K562 (cell line): ENCODE data around the gene NUP35. TPM values are rescaled to one million over a fixed set of nuclear protein-coding genes. Genes with fewer than 3 reads are reported as not detected.
A peak's percentile ranks its signal among the peaks of the same experiment; 100 is the strongest.

Source experiments
- BRF1 ChIP-seq: IDR thresholded peaks from 3 replicates; pipeline ENCODE4 v1.6.1; 2011; ENCODE audit warnings: borderline replicate concordance, mild to moderate bottlenecking; ENCODE audit not compliant: insufficient read length; ENCODE audit errors: extremely low read depth
- ETV1 ChIP-seq: fragments of 450-650 bp; conservative IDR thresholded peaks from 2 replicates; pipeline ENCODE4 v1.6.1; 2016; ENCODE audit warnings: missing genetic modification characterization, control low read depth, low read depth, missing compliant biosample characterization
- FOSL1 ChIP-seq: fragments of 200-800 bp; sonication (Bioruptor generic); conservative IDR thresholded peaks from 2 replicates; pipeline ENCODE4 v1.6.1; 2016; ENCODE audit warnings: missing genetic modification characterization, missing compliant biosample characterization
- FOXO4 ChIP-seq: fragments of 450-650 bp; formaldehyde crosslinking; IDR thresholded peaks from 2 replicates; pipeline ENCODE4 v1.4.0; 2020; ENCODE audit warnings: mild to moderate bottlenecking, moderate library complexity
- JUND ChIP-seq, 2 experiments: IDR thresholded peaks; 2 replicates in 1 of 2; 3 replicates in 1 of 2; pipeline ENCODE4 v1.6.1; 2011; ENCODE audit warnings: borderline replicate concordance in 2 of 2, low read depth in 2 of 2, low read length in 2 of 2, improper control_type of control experiment in 1 of 2, missing biosample characterization in 1 of 2, missing genetic modification characterization in 1 of 2, missing genetic modification reagents in 1 of 2
- NRF1 ChIP-seq, 2 experiments: fragments of 450-650 bp; IDR thresholded peaks in 1 of 2; conservative IDR thresholded peaks in 1 of 2; 2 replicates each; pipeline ENCODE4 v1.6.1; 2014; ENCODE audit warnings: mild to moderate bottlenecking in 2 of 2
- TAL1 ChIP-seq: fragments of 450-650 bp; IDR thresholded peaks from 2 replicates; pipeline ENCODE4 v1.6.1; 2016; ENCODE audit warnings: mild to moderate bottlenecking
- TCF15 ChIP-seq: fragments of 250-450 bp; sonication (Bioruptor Pico); IDR thresholded peaks from 2 replicates; pipeline ENCODE4 v1.8.0; 2022; ENCODE audit warnings: moderate library complexity, mild to moderate bottlenecking, inconsistent platforms
- ZNF184 ChIP-seq: sonication (generic); formaldehyde crosslinking; IDR thresholded peaks from 2 replicates; pipeline ENCODE4 v1.5.0; 2020; ENCODE audit warnings: missing genetic modification reagents
- ZNF449 ChIP-seq: fragments of 250-450 bp; sonication (Bioruptor Pico); IDR thresholded peaks from 2 replicates; pipeline ENCODE4 v1.8.0; 2022; ENCODE audit warnings: moderate library complexity, mild to moderate bottlenecking, inconsistent platforms
- ZNF75A ChIP-seq: fragments of 450-650 bp; formaldehyde crosslinking; IDR thresholded peaks from 2 replicates; pipeline ENCODE4 v1.4.0; 2020; ENCODE audit warnings: mild to moderate bottlenecking
- polyA plus RNA-seq, 8 experiments: library from polyadenylated mRNA; depleted of rRNA in 4 of 8; stranded (reverse) in 5 of 8; unstranded in 3 of 8; fragments of >200 nt; fragmentation: Nextera tagmentation in 2 of 8; fragmentation: Illumina TruSeq in 1 of 8; extraction: Ambion mirVana in 2 of 8; extraction: Trizol in 1 of 8; gene quantifications; 2 replicates each; pipeline versions ENCODE4 v1.2.1 to v1.2.3, GENCODE V29; 2011 to 2014; ENCODE audit warnings: inconsistent platforms in 1 of 8, missing spikeins in 1 of 8
- total RNA-seq, 7 experiments: library from RNA; depleted of rRNA in 6 of 7; stranded (reverse); fragments of >200 nt in 6 of 7; fragmentation: Illumina TruSeq in 2 of 7; extraction: Trizol in 2 of 7; gene quantifications; 2 replicates each; pipeline versions ENCODE4 v1.2.1 to v1.2.3, GENCODE V29; 2011 to 2021; ENCODE audit warnings: low replicate concordance in 1 of 7

NUP35 gene
- total and polyA plus RNA-seq, 9 of the 15 experiments (the other 6 are each of a cell fraction or from before 2014, with no cell fraction given), result 24.5 to 78.2 (median 51.1) TPM

GRCh38 chr2:183079139-183079775 lies 45.0 kb upstream of the NUP35 start (continued):
- TF ChIP-seq ZNF184 (CRISPR knock-in tag), result no peak
- TF ChIP-seq FOXO4 (CRISPR knock-in tag), result no peak
- TF ChIP-seq BRF1, result no peak
- 0 out of 2 replicates have a peak, but pooled peaks have one; percentile 16 for TF ChIP-seq FOSL1
- TF ChIP-seq TCF15 (CRISPR knock-in tag), result no peak
- TF ChIP-seq TAL1, result peak; percentile 1; the same call in 1 of the 2 replicates
- no peak for TF ChIP-seq ZNF449 (CRISPR knock-in tag)
- TF ChIP-seq JUND (IDR thresholded peaks at IDR 0.05; ENCODE audit: borderline replicate concordance, low read depth, low read length), result no peak
- TF ChIP-seq JUND (tag; IDR thresholded peaks at IDR 0.05; ENCODE audit: borderline replicate concordance, low read depth, low read length), result no peak
- peak; percentile 83 to 85 for TF ChIP-seq NRF1 (conservative IDR thresholded peaks at IDR 0.05 in 1 of 2, IDR thresholded peaks at IDR 0.05 in 1 of 2)
- TF ChIP-seq ZNF75A (CRISPR knock-in tag), result no peak
- TF ChIP-seq ETV1 (tag), result 0 out of 2 replicates have a peak, but pooled peaks have one; percentile 5
